ENCODE data around the gene POLR2E. TPM values are rescaled to one million over a fixed set of nuclear protein-coding genes. Genes with fewer than 3 reads are reported as not detected.

Gene POLR2E
- total and polyA plus RNA-seq, 2 experiments from 2014 or later, result 257 to 286 TPM

DNA sequence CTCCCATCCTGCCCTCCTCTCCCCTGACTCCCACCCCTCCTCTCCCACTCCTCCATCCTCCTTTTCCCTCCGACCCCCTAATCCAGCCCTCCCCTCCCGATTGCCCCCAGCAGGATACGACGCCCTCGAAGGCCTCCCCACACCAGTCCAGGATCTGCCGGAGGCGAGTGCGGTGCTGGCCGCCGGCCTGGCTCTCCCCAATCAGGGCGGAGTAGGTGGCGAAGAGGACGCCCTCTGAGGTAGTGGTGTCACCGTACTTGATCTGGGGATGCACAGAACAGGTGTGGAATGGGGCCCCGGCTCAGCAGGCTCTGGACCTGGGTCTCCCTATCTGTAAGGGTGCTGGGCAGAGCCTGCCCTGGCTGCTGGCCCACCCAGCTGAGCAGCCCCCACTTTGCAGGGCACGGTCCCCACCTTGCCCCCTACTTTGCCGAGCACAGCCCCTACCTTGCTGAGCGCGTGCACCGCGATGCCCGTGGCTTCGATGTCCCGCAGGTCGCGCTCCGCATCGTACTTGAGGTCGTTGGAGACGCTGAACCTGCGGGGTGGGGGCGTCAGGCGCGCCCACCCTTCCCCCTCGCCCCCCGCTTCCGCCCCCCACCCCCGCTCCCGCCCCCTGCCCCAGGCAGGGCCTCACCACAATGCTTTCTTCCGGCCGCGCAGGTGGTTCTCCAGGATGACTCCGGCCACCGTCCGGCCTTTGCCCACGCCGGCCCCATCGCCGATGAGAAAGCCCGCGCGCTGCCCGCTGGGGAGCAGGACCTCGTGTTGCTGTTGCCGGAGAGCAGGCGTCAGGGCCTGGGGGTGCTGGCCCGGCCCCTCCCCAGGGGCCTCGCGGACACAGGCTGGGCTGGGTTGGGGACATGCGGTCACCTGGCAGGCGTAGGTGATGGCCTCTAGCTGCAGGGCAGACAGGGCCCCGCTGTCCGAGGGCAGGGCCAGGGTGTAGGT, 27.1 kb upstream of the POLR2E start:
- ATAC-seq (no peak), DNase-seq (ENCODE audit: low spot score) (no peak)
- Mint-ChIP-seq H3K9me3 (no peaks in the 10 kb centered on the region; the same call in 2 of the 3 replicates), H3K27ac (no peak overlapping the region), H3K36me3 (ENCODE audit: low read depth) (peaks cover 26% of the 10 kb centered on the region), H3K4me3 (no peak overlapping the region), H3K4me1 (peaks cover 2% of the 10 kb centered on the region), H3K27me3 (ENCODE audit: insufficient read depth, low read depth, poor library complexity) (peaks cover 2% of the 10 kb centered on the region)
- Histone ChIP-seq H3K36me3 (ENCODE audit: insufficient read depth) (no peaks in the 10 kb centered on the region), H3K4me2 (no peak overlapping the region), H3K4me1 (ENCODE audit: insufficient read depth) (no peaks in the 10 kb centered on the region), H3K27me3 (ENCODE audit: insufficient read depth) (no peaks in the 10 kb centered on the region), H2AFZ (no peak overlapping the region), H3K9me2 (ENCODE audit: insufficient read depth) (no peaks in the 10 kb centered on the region), H3F3A (replicated peaks; ENCODE audit: low read depth) (0 out of 2 replicates have a peak, but pooled peaks cover 6% of the 10 kb centered on the region), H3K4me3 (no peak overlapping the region), H3K27ac (ENCODE audit: low read depth) (no peak overlapping the region), H3K79me2 (replicated peaks; ENCODE audit: insufficient read depth) (no peaks in the 10 kb centered on the region), H4K20me1 (replicated peaks; ENCODE audit: insufficient read depth) (no peaks in the 10 kb centered on the region; the same call in 1 of the 2 replicates)
- no peak for TF ChIP-seq NANOG (IDR thresholded peaks at IDR 0.05; ENCODE audit: borderline replicate concordance)
- TF ChIP-seq EZH2phosphoT487 (IDR thresholded peaks at IDR 0.05; ENCODE audit: unreplicated experiment), result no peak
- TF ChIP-seq, protein P1, sequence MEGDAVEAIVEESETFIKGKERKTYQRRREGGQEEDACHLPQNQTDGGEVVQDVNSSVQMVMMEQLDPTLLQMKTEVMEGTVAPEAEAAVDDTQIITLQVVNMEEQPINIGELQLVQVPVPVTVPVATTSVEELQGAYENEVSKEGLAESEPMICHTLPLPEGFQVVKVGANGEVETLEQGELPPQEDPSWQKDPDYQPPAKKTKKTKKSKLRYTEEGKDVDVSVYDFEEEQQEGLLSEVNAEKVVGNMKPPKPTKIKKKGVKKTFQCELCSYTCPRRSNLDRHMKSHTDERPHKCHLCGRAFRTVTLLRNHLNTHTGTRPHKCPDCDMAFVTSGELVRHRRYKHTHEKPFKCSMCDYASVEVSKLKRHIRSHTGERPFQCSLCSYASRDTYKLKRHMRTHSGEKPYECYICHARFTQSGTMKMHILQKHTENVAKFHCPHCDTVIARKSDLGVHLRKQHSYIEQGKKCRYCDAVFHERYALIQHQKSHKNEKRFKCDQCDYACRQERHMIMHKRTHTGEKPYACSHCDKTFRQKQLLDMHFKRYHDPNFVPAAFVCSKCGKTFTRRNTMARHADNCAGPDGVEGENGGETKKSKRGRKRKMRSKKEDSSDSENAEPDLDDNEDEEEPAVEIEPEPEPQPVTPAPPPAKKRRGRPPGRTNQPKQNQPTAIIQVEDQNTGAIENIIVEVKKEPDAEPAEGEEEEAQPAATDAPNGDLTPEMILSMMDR (conservative IDR thresholded peaks at IDR 0.05; ENCODE audit: low read depth in 2 of 2), result no peak
- no peak for TF ChIP-seq ZNF114 (CRISPR knock-in tag; IDR thresholded peaks at IDR 0.05)
- TF ChIP-seq, protein P2, sequence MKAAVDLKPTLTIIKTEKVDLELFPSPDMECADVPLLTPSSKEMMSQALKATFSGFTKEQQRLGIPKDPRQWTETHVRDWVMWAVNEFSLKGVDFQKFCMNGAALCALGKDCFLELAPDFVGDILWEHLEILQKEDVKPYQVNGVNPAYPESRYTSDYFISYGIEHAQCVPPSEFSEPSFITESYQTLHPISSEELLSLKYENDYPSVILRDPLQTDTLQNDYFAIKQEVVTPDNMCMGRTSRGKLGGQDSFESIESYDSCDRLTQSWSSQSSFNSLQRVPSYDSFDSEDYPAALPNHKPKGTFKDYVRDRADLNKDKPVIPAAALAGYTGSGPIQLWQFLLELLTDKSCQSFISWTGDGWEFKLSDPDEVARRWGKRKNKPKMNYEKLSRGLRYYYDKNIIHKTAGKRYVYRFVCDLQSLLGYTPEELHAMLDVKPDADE (IDR thresholded peaks at IDR 0.05), result no peak
- TF ChIP-seq, protein P3, sequence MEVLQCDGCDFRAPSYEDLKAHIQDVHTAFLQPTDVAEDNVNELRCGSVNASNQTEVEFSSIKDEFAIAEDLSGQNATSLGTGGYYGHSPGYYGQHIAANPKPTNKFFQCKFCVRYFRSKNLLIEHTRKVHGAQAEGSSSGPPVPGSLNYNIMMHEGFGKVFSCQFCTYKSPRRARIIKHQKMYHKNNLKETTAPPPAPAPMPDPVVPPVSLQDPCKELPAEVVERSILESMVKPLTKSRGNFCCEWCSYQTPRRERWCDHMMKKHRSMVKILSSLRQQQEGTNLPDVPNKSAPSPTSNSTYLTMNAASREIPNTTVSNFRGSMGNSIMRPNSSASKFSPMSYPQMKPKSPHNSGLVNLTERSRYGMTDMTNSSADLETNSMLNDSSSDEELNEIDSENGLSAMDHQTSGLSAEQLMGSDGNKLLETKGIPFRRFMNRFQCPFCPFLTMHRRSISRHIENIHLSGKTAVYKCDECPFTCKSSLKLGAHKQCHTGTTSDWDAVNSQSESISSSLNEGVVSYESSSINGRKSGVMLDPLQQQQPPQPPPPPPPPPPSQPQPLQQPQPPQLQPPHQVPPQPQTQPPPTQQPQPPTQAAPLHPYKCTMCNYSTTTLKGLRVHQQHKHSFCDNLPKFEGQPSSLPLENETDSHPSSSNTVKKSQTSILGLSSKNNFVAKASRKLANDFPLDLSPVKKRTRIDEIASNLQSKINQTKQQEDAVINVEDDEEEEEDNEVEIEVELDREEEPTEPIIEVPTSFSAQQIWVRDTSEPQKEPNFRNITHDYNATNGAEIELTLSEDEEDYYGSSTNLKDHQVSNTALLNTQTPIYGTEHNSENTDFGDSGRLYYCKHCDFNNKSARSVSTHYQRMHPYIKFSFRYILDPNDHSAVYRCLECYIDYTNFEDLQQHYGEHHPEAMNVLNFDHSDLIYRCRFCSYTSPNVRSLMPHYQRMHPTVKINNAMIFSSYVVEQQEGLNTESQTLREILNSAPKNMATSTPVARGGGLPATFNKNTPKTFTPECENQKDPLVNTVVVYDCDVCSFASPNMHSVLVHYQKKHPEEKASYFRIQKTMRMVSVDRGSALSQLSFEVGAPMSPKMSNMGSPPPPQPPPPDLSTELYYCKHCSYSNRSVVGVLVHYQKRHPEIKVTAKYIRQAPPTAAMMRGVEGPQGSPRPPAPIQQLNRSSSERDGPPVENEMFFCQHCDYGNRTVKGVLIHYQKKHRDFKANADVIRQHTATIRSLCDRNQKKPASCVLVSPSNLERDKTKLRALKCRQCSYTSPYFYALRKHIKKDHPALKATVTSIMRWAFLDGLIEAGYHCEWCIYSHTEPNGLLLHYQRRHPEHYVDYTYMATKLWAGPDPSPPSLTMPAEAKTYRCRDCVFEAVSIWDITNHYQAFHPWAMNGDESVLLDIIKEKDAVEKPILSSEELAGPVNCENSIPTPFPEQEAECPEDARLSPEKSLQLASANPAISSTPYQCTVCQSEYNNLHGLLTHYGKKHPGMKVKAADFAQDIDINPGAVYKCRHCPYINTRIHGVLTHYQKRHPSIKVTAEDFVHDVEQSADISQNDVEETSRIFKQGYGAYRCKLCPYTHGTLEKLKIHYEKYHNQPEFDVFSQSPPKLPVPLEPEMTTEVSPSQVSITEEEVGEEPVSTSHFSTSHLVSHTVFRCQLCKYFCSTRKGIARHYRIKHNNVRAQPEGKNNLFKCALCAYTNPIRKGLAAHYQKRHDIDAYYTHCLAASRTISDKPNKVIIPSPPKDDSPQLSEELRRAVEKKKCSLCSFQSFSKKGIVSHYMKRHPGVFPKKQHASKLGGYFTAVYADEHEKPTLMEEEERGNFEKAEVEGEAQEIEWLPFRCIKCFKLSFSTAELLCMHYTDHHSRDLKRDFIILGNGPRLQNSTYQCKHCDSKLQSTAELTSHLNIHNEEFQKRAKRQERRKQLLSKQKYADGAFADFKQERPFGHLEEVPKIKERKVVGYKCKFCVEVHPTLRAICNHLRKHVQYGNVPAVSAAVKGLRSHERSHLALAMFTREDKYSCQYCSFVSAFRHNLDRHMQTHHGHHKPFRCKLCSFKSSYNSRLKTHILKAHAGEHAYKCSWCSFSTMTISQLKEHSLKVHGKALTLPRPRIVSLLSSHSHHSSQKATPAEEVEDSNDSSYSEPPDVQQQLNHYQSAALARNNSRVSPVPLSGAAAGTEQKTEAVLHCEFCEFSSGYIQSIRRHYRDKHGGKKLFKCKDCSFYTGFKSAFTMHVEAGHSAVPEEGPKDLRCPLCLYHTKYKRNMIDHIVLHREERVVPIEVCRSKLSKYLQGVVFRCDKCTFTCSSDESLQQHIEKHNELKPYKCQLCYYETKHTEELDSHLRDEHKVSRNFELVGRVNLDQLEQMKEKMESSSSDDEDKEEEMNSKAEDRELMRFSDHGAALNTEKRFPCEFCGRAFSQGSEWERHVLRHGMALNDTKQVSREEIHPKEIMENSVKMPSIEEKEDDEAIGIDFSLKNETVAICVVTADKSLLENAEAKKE (CRISPR knock-in tag; IDR thresholded peaks at IDR 0.05), result no peak
- TF ChIP-seq, protein P4, sequence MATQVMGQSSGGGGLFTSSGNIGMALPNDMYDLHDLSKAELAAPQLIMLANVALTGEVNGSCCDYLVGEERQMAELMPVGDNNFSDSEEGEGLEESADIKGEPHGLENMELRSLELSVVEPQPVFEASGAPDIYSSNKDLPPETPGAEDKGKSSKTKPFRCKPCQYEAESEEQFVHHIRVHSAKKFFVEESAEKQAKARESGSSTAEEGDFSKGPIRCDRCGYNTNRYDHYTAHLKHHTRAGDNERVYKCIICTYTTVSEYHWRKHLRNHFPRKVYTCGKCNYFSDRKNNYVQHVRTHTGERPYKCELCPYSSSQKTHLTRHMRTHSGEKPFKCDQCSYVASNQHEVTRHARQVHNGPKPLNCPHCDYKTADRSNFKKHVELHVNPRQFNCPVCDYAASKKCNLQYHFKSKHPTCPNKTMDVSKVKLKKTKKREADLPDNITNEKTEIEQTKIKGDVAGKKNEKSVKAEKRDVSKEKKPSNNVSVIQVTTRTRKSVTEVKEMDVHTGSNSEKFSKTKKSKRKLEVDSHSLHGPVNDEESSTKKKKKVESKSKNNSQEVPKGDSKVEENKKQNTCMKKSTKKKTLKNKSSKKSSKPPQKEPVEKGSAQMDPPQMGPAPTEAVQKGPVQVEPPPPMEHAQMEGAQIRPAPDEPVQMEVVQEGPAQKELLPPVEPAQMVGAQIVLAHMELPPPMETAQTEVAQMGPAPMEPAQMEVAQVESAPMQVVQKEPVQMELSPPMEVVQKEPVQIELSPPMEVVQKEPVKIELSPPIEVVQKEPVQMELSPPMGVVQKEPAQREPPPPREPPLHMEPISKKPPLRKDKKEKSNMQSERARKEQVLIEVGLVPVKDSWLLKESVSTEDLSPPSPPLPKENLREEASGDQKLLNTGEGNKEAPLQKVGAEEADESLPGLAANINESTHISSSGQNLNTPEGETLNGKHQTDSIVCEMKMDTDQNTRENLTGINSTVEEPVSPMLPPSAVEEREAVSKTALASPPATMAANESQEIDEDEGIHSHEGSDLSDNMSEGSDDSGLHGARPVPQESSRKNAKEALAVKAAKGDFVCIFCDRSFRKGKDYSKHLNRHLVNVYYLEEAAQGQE (IDR thresholded peaks at IDR 0.05; ENCODE audit: unreplicated experiment), result no peak
- no peak for TF ChIP-seq CREB1 (CRISPR knock-in tag; IDR thresholded peaks at IDR 0.05; ENCODE audit: low read depth)
- TF ChIP-seq ZNF331 (CRISPR knock-in tag; IDR thresholded peaks at IDR 0.05; ENCODE audit: low read depth), result no peak
- TF ChIP-seq STAT1 (IDR thresholded peaks at IDR 0.05; ENCODE audit: unreplicated experiment), result no peak
- no peak for TF ChIP-seq POLR2AphosphoS5 (IDR thresholded peaks at IDR 0.05; ENCODE audit: low read depth)
- no peak for TF ChIP-seq JUNB (IDR thresholded peaks at IDR 0.05; ENCODE audit: unreplicated experiment)
- no peak for TF ChIP-seq EZH2 (IDR thresholded peaks at IDR 0.05; ENCODE audit: low read depth, unreplicated experiment)
